MM.1S (cell line): ENCODE results near the gene SLC12A6.

Experiments
- CTCF ChIP-seq: fragments of 300-600 bp; sonication (generic); IDR thresholded peaks from 2 replicates; pipeline ENCODE4 v1.5.1; 2016; ENCODE audit warnings: antibody characterized with exemption, low read length, mixed read lengths
- EZH2 ChIP-seq: fragments of 300-600 bp; sonication (generic); optimal IDR thresholded peaks from 2 replicates; pipeline ENCODE3; 2017; ENCODE audit warnings: low read depth, mild to moderate bottlenecking, antibody characterized with exemption, low read length, mixed read lengths

GRCh38 chr15:34275721-34276120 lies 61.9 kb downstream of the SLC12A6 start:
- TF ChIP-seq CTCF (no peak), EZH2 (no peak)
